ENCODE measurements around the gene ZFX.

- TF ChIP-seq, protein P1, sequence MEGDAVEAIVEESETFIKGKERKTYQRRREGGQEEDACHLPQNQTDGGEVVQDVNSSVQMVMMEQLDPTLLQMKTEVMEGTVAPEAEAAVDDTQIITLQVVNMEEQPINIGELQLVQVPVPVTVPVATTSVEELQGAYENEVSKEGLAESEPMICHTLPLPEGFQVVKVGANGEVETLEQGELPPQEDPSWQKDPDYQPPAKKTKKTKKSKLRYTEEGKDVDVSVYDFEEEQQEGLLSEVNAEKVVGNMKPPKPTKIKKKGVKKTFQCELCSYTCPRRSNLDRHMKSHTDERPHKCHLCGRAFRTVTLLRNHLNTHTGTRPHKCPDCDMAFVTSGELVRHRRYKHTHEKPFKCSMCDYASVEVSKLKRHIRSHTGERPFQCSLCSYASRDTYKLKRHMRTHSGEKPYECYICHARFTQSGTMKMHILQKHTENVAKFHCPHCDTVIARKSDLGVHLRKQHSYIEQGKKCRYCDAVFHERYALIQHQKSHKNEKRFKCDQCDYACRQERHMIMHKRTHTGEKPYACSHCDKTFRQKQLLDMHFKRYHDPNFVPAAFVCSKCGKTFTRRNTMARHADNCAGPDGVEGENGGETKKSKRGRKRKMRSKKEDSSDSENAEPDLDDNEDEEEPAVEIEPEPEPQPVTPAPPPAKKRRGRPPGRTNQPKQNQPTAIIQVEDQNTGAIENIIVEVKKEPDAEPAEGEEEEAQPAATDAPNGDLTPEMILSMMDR (conservative IDR thresholded peaks at IDR 0.05; ENCODE audit: low read length), result no peak
- TF ChIP-seq EZH2phosphoT487 (IDR thresholded peaks at IDR 0.05; ENCODE audit: borderline replicate concordance), result no peak
Measured at GRCh38 chrX:24219320-24219719, 69.8 kb downstream of the ZFX start.

Data from Loucy (cell line).